K562 (cell line): ENCODE results near the gene TRIM44. TPM values are rescaled to one million over a fixed set of nuclear protein-coding genes. Genes with fewer than 3 reads are reported as not detected.

Experiments used
- ATAC-seq: fragments of 200-7000 bp; cut with Tn5 transposase; 3 replicates; pipeline ENCODE4 v1.9.1; 2020; ENCODE audit warnings: moderate library complexity
- BruUV-seq: library from RNA; stranded (reverse); fragments of 400-500 nt; replicated peaks from 2 replicates; lab custom pipeline; 2021; lab: Mats Ljungman, UMichigan
- CTCF ChIA-PET: fragments of 300-600 bp; formaldehyde crosslinking; extraction: SDS; loops from one replicate; lab custom pipeline; 2021; ENCODE audit warnings: low intra/inter-chr PET ratio; lab: Yijun Ruan, JAX
- POLR2A ChIA-PET: fragments of 300-600, 350-650 bp; sonication (Branson Sonifier 250); formaldehyde crosslinking; extraction: SDS; loops from one replicate; lab custom pipeline; 2021; ENCODE audit warnings: antibody characterized with exemption, inconsistent platforms; lab: Yijun Ruan, JAX
- DNase-seq, 4 experiments: peaks; one replicate each; pipeline versions ENCODE4 v3.0.0 to v3.0.0-alpha.2; 2011 to 2018; ENCODE audit warnings: low spot score in 3 of 4, mixed read lengths in 3 of 4; ENCODE audit errors: extremely low read depth in 1 of 4
- FAIRE-seq: peaks from 2 replicates; lab custom pipeline; 2011; peaks lifted over from hg19 to GRCh38; lab: Jason Lieb, UNC
- H2AFZ ChIP-seq: 2 replicates; pipeline ENCODE4 v1.6.0; 2011; ENCODE audit warnings: low read depth, low read length, control low read depth, inconsistent platforms
- H3K27ac ChIP-seq: fragments of 200-600 bp; 3 replicates; pipeline ENCODE4 v1.8.0; 2011; ENCODE audit warnings: low read depth, mild to moderate bottlenecking, control low read depth, inconsistent platforms, low read length, moderate library complexity, mixed read lengths; ENCODE audit errors: extremely low read depth
- H3K27me3 ChIP-seq, 2 experiments: fragments of 300-600 bp in 1 of 2; 2 replicates in 1 of 2; 3 replicates in 1 of 2; pipeline versions ENCODE4 v1.6.0 to v1.8.0; 2011; ENCODE audit warnings: inconsistent platforms in 2 of 2, low read length in 2 of 2, mild to moderate bottlenecking in 1 of 2, mixed read lengths in 1 of 2, moderate library complexity in 1 of 2; ENCODE audit not compliant: control insufficient read depth in 2 of 2, insufficient read depth in 2 of 2
- H3K36me3 ChIP-seq: fragments of 300-600 bp; 3 replicates; pipeline ENCODE4 v1.8.0; 2011; ENCODE audit warnings: mild to moderate bottlenecking, low read length, inconsistent platforms; ENCODE audit not compliant: control insufficient read depth, insufficient read depth
- H3K4me1 ChIP-seq, 2 experiments: fragments of 200-600 bp in 1 of 2; replicated peaks in 1 of 2; 2 replicates in 1 of 2; 3 replicates in 1 of 2; pipeline versions ENCODE4 v1.5.1 to v1.8.0; 2011; ENCODE audit warnings: inconsistent platforms in 2 of 2, low read length in 2 of 2, mild to moderate bottlenecking in 1 of 2, mixed read lengths in 1 of 2, moderate library complexity in 1 of 2; ENCODE audit not compliant: control insufficient read depth in 2 of 2, insufficient read depth in 2 of 2
- H3K4me2 ChIP-seq: 2 replicates; pipeline ENCODE4 v1.6.1; 2011; ENCODE audit warnings: low read length, control low read depth, inconsistent platforms, mixed read lengths; ENCODE audit not compliant: insufficient read depth
- H3K4me3 ChIP-seq: fragments of 200-600 bp; sonication (generic), shearing (Covaris generic); 2 replicates; pipeline ENCODE4 v1.5.1; 2016; ENCODE audit warnings: control low read depth, inconsistent platforms
- H3K79me2 ChIP-seq: fragments of 200-600 bp; 3 replicates; pipeline ENCODE4 v1.8.0; 2011; ENCODE audit warnings: low read length, inconsistent platforms; ENCODE audit not compliant: control insufficient read depth, insufficient read depth
- H3K9ac ChIP-seq, 2 experiments: 2 replicates each; pipeline versions ENCODE4 v1.6.0 to v1.6.1; 2011; ENCODE audit warnings: low read depth in 2 of 2, low read length in 2 of 2, control low read depth in 1 of 2, inconsistent platforms in 1 of 2, mild to moderate bottlenecking in 1 of 2, mixed read lengths in 1 of 2; ENCODE audit not compliant: insufficient read depth in 1 of 2
- H3K9me1 ChIP-seq: one replicate; pipeline ENCODE4 v1.6.0; 2011; ENCODE audit warnings: inconsistent platforms, mild to moderate bottlenecking, low read length, moderate library complexity; ENCODE audit not compliant: control insufficient read depth, insufficient read depth
- H3K9me3 ChIP-seq: replicated peaks from 2 replicates; pipeline ENCODE4 v1.5.1; 2011; ENCODE audit warnings: low read depth, low read length, inconsistent platforms; ENCODE audit not compliant: control insufficient read depth, insufficient read depth
- H4K20me1 ChIP-seq: replicated peaks from 2 replicates; pipeline ENCODE4 v1.6.1; 2011; ENCODE audit warnings: low read length, inconsistent platforms, mixed read lengths; ENCODE audit not compliant: control insufficient read depth, insufficient read depth
- ATF7 ChIP-seq: fragments of 450-650 bp; IDR thresholded peaks from 2 replicates; pipeline ENCODE4 v1.7.1; 2014; ENCODE audit warnings: mild to moderate bottlenecking, moderate library complexity
- CREBBP ChIP-seq: IDR thresholded peaks from one replicate; pipeline ENCODE4 v1.6.1; 2012; ENCODE audit warnings: low read depth, mild to moderate bottlenecking, control low read depth, inconsistent platforms, low read length
- DDX20 ChIP-seq: fragments of 450-650 bp; IDR thresholded peaks from 2 replicates; pipeline ENCODE4 v1.6.1; 2016; ENCODE audit warnings: missing genetic modification characterization, low read depth, mild to moderate bottlenecking, missing compliant biosample characterization, moderate library complexity
- DPF2 ChIP-seq: fragments of 450-650 bp; IDR thresholded peaks from 2 replicates; pipeline ENCODE4 v1.6.1; 2016
- FIP1L1 ChIP-seq: fragments of 200-400 bp; formaldehyde crosslinking; IDR thresholded peaks from 2 replicates; pipeline ENCODE4 v1.6.1; 2018; ENCODE audit warnings: mild to moderate bottlenecking, low read depth, low read length; ENCODE audit not compliant: poor library complexity, severe bottlenecking
- GATAD2A ChIP-seq: fragments of 450-650 bp; IDR thresholded peaks from 2 replicates; pipeline ENCODE4 v1.6.1; 2017
- HDAC3 ChIP-seq: fragments of 450-650 bp; IDR thresholded peaks from 2 replicates; pipeline ENCODE4 v1.6.1; 2018; ENCODE audit warnings: borderline replicate concordance, mild to moderate bottlenecking, moderate library complexity; ENCODE audit not compliant: partially characterized antibody
- HDAC8 ChIP-seq: fragments of 450-650 bp; IDR thresholded peaks from 2 replicates; pipeline ENCODE4 v1.6.1; 2016; ENCODE audit warnings: mild to moderate bottlenecking, missing genetic modification characterization, moderate library complexity, missing compliant biosample characterization
- KAT7 ChIP-seq: sonication (generic); formaldehyde crosslinking; IDR thresholded peaks from 2 replicates; pipeline ENCODE4 v1.8.0; 2022; ENCODE audit warnings: missing genetic modification reagents, mild to moderate bottlenecking, borderline replicate concordance
- MAFK ChIP-seq: IDR thresholded peaks from 2 replicates; pipeline ENCODE4 v1.6.1; 2011; ENCODE audit warnings: low read length, improper control_type of control experiment
- POLR2A ChIP-seq: fragments of 450-650 bp; conservative IDR thresholded peaks from 2 replicates; pipeline ENCODE4 v1.6.1; 2016
- PRMT5 ChIP-seq: sonication (generic); formaldehyde crosslinking; IDR thresholded peaks from 2 replicates; pipeline ENCODE4 v1.5.0; 2020; ENCODE audit warnings: missing genetic modification reagents
- TCF3 ChIP-seq: sonication (generic); formaldehyde crosslinking; IDR thresholded peaks from 2 replicates; pipeline ENCODE4 v1.4.0; 2020; ENCODE audit warnings: mild to moderate bottlenecking, missing genetic modification reagents
- ZKSCAN3 ChIP-seq: fragments of 250-450 bp; sonication (Bioruptor Pico); IDR thresholded peaks from 2 replicates; pipeline ENCODE4 v1.4.0; 2020
- ZKSCAN8 ChIP-seq: fragments of 200-800 bp; sonication (Bioruptor generic); IDR thresholded peaks from 2 replicates; pipeline ENCODE4 v1.6.1; 2016; ENCODE audit warnings: missing genetic modification characterization, missing compliant biosample characterization
- ZNF3 ChIP-seq: fragments of 250-450 bp; sonication (Bioruptor Pico); IDR thresholded peaks from 2 replicates; pipeline ENCODE4 v1.5.0; 2021; ENCODE audit warnings: mild to moderate bottlenecking, moderate library complexity
- ZNF316 ChIP-seq: fragments of 450-650 bp; IDR thresholded peaks from 2 replicates; pipeline ENCODE4 v1.6.1; 2016
- ZNF668 ChIP-seq: fragments of 250-450 bp; sonication (Bioruptor Pico); IDR thresholded peaks from 2 replicates; pipeline ENCODE4 v1.8.0; 2022; ENCODE audit warnings: mild to moderate bottlenecking, inconsistent platforms
- WGBS: fragments of 100-300 bp; shearing (Covaris generic); methylation state at CpG from one replicate; pipeline ENCODE4 v1.1.6; 2016; ENCODE audit warnings: low coverage, mixed read lengths; ENCODE audit not compliant: insufficient coverage; ENCODE audit errors: missing lambda C conversion rate; 5-methylcytosine and 5-hydroxymethylcytosine counted together
- in situ Hi-C: fragments of 300-500 bp; cut with MboI; formaldehyde crosslinking; loops from 4 replicates; pipeline ENCODE4 v1.15.0; 2018; ENCODE audit warnings: inconsistent platforms, mixed read lengths
- intact Hi-C: fragments of 100-400 bp; cut with micrococcal nuclease; formaldehyde crosslinking; loops from 2 replicates; pipeline ENCODE4 v1.14.2; 2022
- polyA plus RNA-seq, 8 experiments: library from polyadenylated mRNA; depleted of rRNA in 4 of 8; stranded (reverse) in 5 of 8; unstranded in 3 of 8; fragments of >200 nt; fragmentation: Nextera tagmentation in 2 of 8; fragmentation: Illumina TruSeq in 1 of 8; extraction: Ambion mirVana in 2 of 8; extraction: Trizol in 1 of 8; gene quantifications; 2 replicates each; pipeline versions ENCODE4 v1.2.1 to v1.2.3, GENCODE V29; 2011 to 2014; ENCODE audit warnings: inconsistent platforms in 1 of 8, missing spikeins in 1 of 8
- total RNA-seq, 7 experiments: library from RNA; depleted of rRNA in 6 of 7; stranded (reverse); fragments of >200 nt in 6 of 7; fragmentation: Illumina TruSeq in 2 of 7; extraction: Trizol in 2 of 7; gene quantifications; 2 replicates each; pipeline versions ENCODE4 v1.2.1 to v1.2.3, GENCODE V29; 2011 to 2021; ENCODE audit warnings: low replicate concordance in 1 of 7
- TF ChIP-seq, protein P1 (sequence below): sonication (generic); formaldehyde crosslinking; IDR thresholded peaks from 2 replicates; pipeline ENCODE4 v1.9.0; 2022; ENCODE audit warnings: mild to moderate bottlenecking, missing genetic modification reagents
- TF ChIP-seq, protein P2 (sequence below): fragments of 250-450 bp; sonication (Bioruptor Pico); IDR thresholded peaks from 2 replicates; pipeline ENCODE4 v1.5.0; 2020; ENCODE audit warnings: mild to moderate bottlenecking
- TF ChIP-seq, protein P3 (sequence below): fragments of 450-650 bp; formaldehyde crosslinking; IDR thresholded peaks from 2 replicates; pipeline ENCODE4 v1.4.0; 2020; ENCODE audit warnings: mild to moderate bottlenecking
- TF ChIP-seq, protein P4 (sequence below): fragments of 250-450 bp; sonication (Bioruptor Pico); IDR thresholded peaks from 2 replicates; pipeline ENCODE4 v1.6.1; 2021; ENCODE audit warnings: mild to moderate bottlenecking
- TF ChIP-seq, protein P5 (sequence below), 2 experiments: fragments of 450-650 bp in 1 of 2; sonication (generic) in 1 of 2; formaldehyde crosslinking; conservative IDR thresholded peaks; 2 replicates each; pipeline versions ENCODE4 v1.4.0 to v1.8.1; 2020 to 2022; ENCODE audit warnings: mild to moderate bottlenecking in 1 of 2, missing genetic modification reagents in 1 of 2

The TRIM44 gene
- total and polyA plus RNA-seq, 9 of the 15 experiments (the other 6 are each of a cell fraction or from before 2014, with no cell fraction given), result 8.3 to 105 (median 37.2) TPM

DNA sequence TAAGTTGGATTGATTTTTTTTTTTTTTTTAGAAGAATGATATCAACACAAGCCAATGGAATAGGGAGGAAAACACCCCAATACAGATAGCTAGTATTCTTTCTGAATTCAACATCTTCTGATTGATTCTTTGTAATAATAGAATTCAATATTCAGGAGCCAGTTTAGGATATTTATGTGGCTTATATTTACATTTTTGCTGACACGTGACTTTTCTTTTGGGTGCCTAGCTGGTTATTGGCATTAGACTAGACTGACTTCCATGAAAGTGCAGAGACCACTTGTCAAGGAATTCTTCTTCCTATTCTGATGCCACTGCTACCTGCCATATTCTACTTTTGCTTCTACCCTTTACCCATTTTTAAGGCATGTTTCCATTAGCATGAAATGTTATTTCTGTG is 16.4 kb downstream of the TRIM44 start:
- Histone ChIP-seq H3K27ac (no peak overlapping the region), H3K36me3 (peaks cover 4% of the 10 kb centered on the region), H3K4me1 (peaks cover 0 to 22% of the 10 kb centered on the region in 2 experiments; a peak in 4 of 5 replicates), H3K4me2 (no peak overlapping the region), H3K9ac (no peak overlapping the region), H3K9me1 (peaks cover 4% of the 10 kb centered on the region), H3K4me3 (no peak overlapping the region), H3K79me2 (peaks cover 97% of the 10 kb centered on the region), H4K20me1 (peaks cover 4% of the 10 kb centered on the region; the same call in 1 of the 2 replicates), H2AFZ (no peak overlapping the region), H3K27me3 (no peaks in the 10 kb centered on the region), H3K9me3 (no peaks in the 10 kb centered on the region)
- in situ Hi-C loops (no loop called here), intact Hi-C loops (no loop called here)
- no peak for FAIRE-seq
- BruUV-seq, result no TSS peak
- POLR2A ChIA-PET, result no interaction called here
- no peak for ATAC-seq
- DNase-seq, result no peak
- WGBS, result 100% methylated on average over 1 of the region's 1 CpG
- CTCF ChIA-PET, result no interaction called here
- TF ChIP-seq POLR2A (no peak), HDAC8 (no peak), FIP1L1 (no peak), ZKSCAN3 (CRISPR knock-in tag) (no peak), DPF2 (no peak), KAT7 (CRISPR knock-in tag) (no peak), ZKSCAN8 (CRISPR knock-in tag) (no peak), HDAC3 (no peak), ZNF316 (peak; percentile 92), TCF3 (no peak), PRMT5 (CRISPR knock-in tag) (no peak), ZNF3 (CRISPR knock-in tag) (no peak), GATAD2A (no peak), CREBBP (no peak), ATF7 (no peak), DDX20 (tag) (no peak), MAFK (peak; percentile 96), ZNF668 (CRISPR knock-in tag) (no peak)
- TF ChIP-seq, protein P1, sequence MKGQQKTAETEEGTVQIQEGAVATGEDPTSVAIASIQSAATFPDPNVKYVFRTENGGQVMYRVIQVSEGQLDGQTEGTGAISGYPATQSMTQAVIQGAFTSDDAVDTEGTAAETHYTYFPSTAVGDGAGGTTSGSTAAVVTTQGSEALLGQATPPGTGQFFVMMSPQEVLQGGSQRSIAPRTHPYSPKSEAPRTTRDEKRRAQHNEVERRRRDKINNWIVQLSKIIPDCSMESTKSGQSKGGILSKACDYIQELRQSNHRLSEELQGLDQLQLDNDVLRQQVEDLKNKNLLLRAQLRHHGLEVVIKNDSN, result no peak
- TF ChIP-seq, protein P2, sequence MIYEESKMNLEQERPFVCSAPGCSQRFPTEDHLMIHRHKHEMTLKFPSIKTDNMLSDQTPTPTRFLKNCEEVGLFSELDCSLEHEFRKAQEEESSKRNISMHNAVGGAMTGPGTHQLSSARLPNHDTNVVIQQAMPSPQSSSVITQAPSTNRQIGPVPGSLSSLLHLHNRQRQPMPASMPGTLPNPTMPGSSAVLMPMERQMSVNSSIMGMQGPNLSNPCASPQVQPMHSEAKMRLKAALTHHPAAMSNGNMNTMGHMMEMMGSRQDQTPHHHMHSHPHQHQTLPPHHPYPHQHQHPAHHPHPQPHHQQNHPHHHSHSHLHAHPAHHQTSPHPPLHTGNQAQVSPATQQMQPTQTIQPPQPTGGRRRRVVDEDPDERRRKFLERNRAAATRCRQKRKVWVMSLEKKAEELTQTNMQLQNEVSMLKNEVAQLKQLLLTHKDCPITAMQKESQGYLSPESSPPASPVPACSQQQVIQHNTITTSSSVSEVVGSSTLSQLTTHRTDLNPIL (CRISPR knock-in tag), result no peak
- TF ChIP-seq, protein P3, sequence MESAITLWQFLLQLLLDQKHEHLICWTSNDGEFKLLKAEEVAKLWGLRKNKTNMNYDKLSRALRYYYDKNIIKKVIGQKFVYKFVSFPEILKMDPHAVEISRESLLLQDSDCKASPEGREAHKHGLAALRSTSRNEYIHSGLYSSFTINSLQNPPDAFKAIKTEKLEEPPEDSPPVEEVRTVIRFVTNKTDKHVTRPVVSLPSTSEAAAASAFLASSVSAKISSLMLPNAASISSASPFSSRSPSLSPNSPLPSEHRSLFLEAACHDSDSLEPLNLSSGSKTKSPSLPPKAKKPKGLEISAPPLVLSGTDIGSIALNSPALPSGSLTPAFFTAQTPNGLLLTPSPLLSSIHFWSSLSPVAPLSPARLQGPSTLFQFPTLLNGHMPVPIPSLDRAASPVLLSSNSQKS (CRISPR knock-in tag), result no peak
- TF ChIP-seq, protein P4, sequence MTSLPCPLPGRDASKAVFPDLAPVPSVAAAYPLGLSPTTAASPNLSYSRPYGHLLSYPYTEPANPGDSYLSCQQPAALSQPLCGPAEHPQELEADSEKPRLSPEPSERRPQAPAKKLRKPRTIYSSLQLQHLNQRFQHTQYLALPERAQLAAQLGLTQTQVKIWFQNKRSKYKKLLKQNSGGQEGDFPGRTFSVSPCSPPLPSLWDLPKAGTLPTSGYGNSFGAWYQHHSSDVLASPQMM (CRISPR knock-in tag), result no peak
- TF ChIP-seq, protein P5, sequence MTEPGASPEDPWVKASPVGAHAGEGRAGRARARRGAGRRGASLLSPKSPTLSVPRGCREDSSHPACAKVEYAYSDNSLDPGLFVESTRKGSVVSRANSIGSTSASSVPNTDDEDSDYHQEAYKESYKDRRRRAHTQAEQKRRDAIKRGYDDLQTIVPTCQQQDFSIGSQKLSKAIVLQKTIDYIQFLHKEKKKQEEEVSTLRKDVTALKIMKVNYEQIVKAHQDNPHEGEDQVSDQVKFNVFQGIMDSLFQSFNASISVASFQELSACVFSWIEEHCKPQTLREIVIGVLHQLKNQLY (CRISPR knock-in tag; conservative IDR thresholded peaks at IDR 0.05), result no peak
